ENCODE measurements around the gene CAMTA1. TPM values are rescaled to one million over a fixed set of nuclear protein-coding genes. Genes with fewer than 3 reads are reported as not detected.

The CAMTA1 gene
- total RNA-seq, 1 experiment from 2014 or later = 60.0 TPM

- Mint-ChIP-seq H3K36me3 (ENCODE audit: insufficient read depth, unreplicated experiment) (peaks cover 4% of the 10 kb centered on the region), H3K27me3 (ENCODE audit: insufficient read depth, unreplicated experiment) (peaks cover 3% of the 10 kb centered on the region), H3K9me3 (ENCODE audit: unreplicated experiment) (peaks cover 2% of the 10 kb centered on the region), H3K27ac (ENCODE audit: unreplicated experiment) (no peak overlapping the region), H3K4me3 (ENCODE audit: unreplicated experiment) (no peak overlapping the region), H3K4me1 (ENCODE audit: low read depth, unreplicated experiment) (no peaks in the 10 kb centered on the region)
- H3K4me1 ChIP-seq = no peaks in the 10 kb centered on the region
- H3K36me3 ChIP-seq (ENCODE audit: control insufficient read depth, insufficient read depth, low read length) = no peaks in the 10 kb centered on the region
- no peak for TF ChIP-seq CTCF (IDR thresholded peaks at IDR 0.05; ENCODE audit: insufficient read depth in 1 of 2, low read depth in 1 of 2, low read length in 1 of 2, severe bottlenecking in 1 of 2, unreplicated experiment in 1 of 2)
- H3K27me3 ChIP-seq (replicated peaks; ENCODE audit: control insufficient read depth, insufficient read depth, low read length) = no peaks in the 10 kb centered on the region; the same call in 1 of the 2 replicates
- DNase-seq = no peak
- intact Hi-C loops (cut with micrococcal nuclease; ENCODE audit: unreplicated experiment) = no loop called here
- ChIA-PET CTCF (no interaction called here), POLR2A (no interaction called here)
- H3K4me3 ChIP-seq (ENCODE audit: low read depth, low read length) = no peak overlapping the region
- no peaks in the 10 kb centered on the region for H3K9me3 ChIP-seq
- BruUV-seq (replicated peaks) = no TSS peak
These were observed 130.8 kb downstream of the CAMTA1 start for GRCh38 chr1:6915999-6916565.

- Mint-ChIP-seq H3K4me3 (ENCODE audit: unreplicated experiment) (no peak overlapping the region), H3K27me3 (ENCODE audit: insufficient read depth, unreplicated experiment) (peaks cover 3% of the 10 kb centered on the region), H3K36me3 (ENCODE audit: insufficient read depth, unreplicated experiment) (peaks cover 4% of the 10 kb centered on the region), H3K9me3 (ENCODE audit: unreplicated experiment) (peaks cover 6% of the 10 kb centered on the region), H3K4me1 (ENCODE audit: low read depth, unreplicated experiment) (no peaks in the 10 kb centered on the region), H3K27ac (ENCODE audit: unreplicated experiment) (no peak overlapping the region)
- CTCF ChIA-PET = no interaction called here
- H3K36me3 ChIP-seq (ENCODE audit: control insufficient read depth, insufficient read depth, low read length) = no peaks in the 10 kb centered on the region
- H3K27me3 ChIP-seq (replicated peaks; ENCODE audit: control insufficient read depth, insufficient read depth, low read length) = no peaks in the 10 kb centered on the region; the same call in 1 of the 2 replicates
- DNase-seq = no peak
- no peaks in the 10 kb centered on the region for H3K4me1 ChIP-seq
- intact Hi-C loops (cut with micrococcal nuclease; ENCODE audit: unreplicated experiment) = no loop called here
- POLR2A ChIA-PET = no interaction called here
- TF ChIP-seq CTCF (IDR thresholded peaks at IDR 0.05; ENCODE audit: insufficient read depth in 1 of 2, low read depth in 1 of 2, low read length in 1 of 2, severe bottlenecking in 1 of 2, unreplicated experiment in 1 of 2) = no peak
- H3K9me3 ChIP-seq = no peaks in the 10 kb centered on the region
- no peak overlapping the region for H3K4me3 ChIP-seq (ENCODE audit: low read depth, low read length)
- no TSS peak for BruUV-seq (replicated peaks)
These were observed 131.8 kb downstream of the CAMTA1 start for GRCh38 chr1:6917067-6917466.

- no peak for TF ChIP-seq CTCF (IDR thresholded peaks at IDR 0.05; ENCODE audit: insufficient read depth in 1 of 2, low read depth in 1 of 2, low read length in 1 of 2, severe bottlenecking in 1 of 2, unreplicated experiment in 1 of 2)
- Mint-ChIP-seq H3K27ac (ENCODE audit: unreplicated experiment) (no peak overlapping the region), H3K36me3 (ENCODE audit: insufficient read depth, unreplicated experiment) (peaks cover 4% of the 10 kb centered on the region), H3K4me3 (ENCODE audit: unreplicated experiment) (no peak overlapping the region), H3K27me3 (ENCODE audit: insufficient read depth, unreplicated experiment) (peaks cover 3% of the 10 kb centered on the region), H3K9me3 (ENCODE audit: unreplicated experiment) (peaks cover 6% of the 10 kb centered on the region), H3K4me1 (ENCODE audit: low read depth, unreplicated experiment) (no peaks in the 10 kb centered on the region)
- CTCF ChIA-PET = no interaction called here
- Histone ChIP-seq H3K9me3 (no peaks in the 10 kb centered on the region), H3K27me3 (replicated peaks; ENCODE audit: control insufficient read depth, insufficient read depth, low read length) (no peaks in the 10 kb centered on the region; the same call in 1 of the 2 replicates), H3K4me3 (ENCODE audit: low read depth, low read length) (no peak overlapping the region), H3K4me1 (no peaks in the 10 kb centered on the region), H3K36me3 (ENCODE audit: control insufficient read depth, insufficient read depth, low read length) (no peaks in the 10 kb centered on the region)
- POLR2A ChIA-PET = no interaction called here
- intact Hi-C loops (cut with micrococcal nuclease; ENCODE audit: unreplicated experiment) = no loop called here
- no TSS peak for BruUV-seq (replicated peaks)
- DNase-seq = no peak
These were observed 133.1 kb downstream of the CAMTA1 start for GRCh38 chr1:6918186-6918924.
